Activated naive CD8-positive, alpha-beta T cell treated with anti-CD3 and anti-CD28 coated beads, Interleukin-2, amount 10 ng/mL, durations not matched to agents 7 days and 5 days (primary cell): Measurements from ENCODE around the gene MFN2. TPM values are rescaled to one million over a fixed set of nuclear protein-coding genes. Genes with fewer than 3 reads are reported as not detected.
"Not testable (repeated sequence)": the region's sequence is repeated elsewhere in the genome, so short reads cannot be mapped to it uniquely, and the experiment has no call there.

Experiments
- ATAC-seq: fragments of 150-1000 bp; cut with Tn5 transposase; one replicate; pipeline ENCODE4 v1.10.0; 2021; ENCODE audit warnings: low read depth, moderate library complexity
- POLR2A ChIA-PET: fragments of 350-600 bp; sonication (Branson Sonifier 250); formaldehyde crosslinking; loops from one replicate; lab custom pipeline; 2021; ENCODE audit warnings: antibody characterized with exemption; lab: Charles Lee
- DNase-seq: peaks from one replicate; pipeline ENCODE4 v3.0.0; 2021
- H3K27ac Mint-ChIP-seq: one replicate; pipeline ENCODE4 v1.8.0; 2022; ENCODE audit warnings: mild to moderate bottlenecking, mixed read lengths
- H3K27me3 Mint-ChIP-seq: one replicate; pipeline ENCODE4 v1.8.0; 2022; ENCODE audit warnings: mild to moderate bottlenecking, moderate library complexity, mixed read lengths
- H3K36me3 Mint-ChIP-seq: one replicate; pipeline ENCODE4 v1.8.0; 2021; ENCODE audit warnings: mild to moderate bottlenecking, mixed read lengths
- H3K4me1 Mint-ChIP-seq: one replicate; pipeline ENCODE4 v1.8.0; 2021; ENCODE audit warnings: mixed read lengths
- H3K4me3 Mint-ChIP-seq: one replicate; pipeline ENCODE4 v1.8.0; 2022; ENCODE audit warnings: mild to moderate bottlenecking, moderate library complexity, mixed read lengths
- H3K9me3 Mint-ChIP-seq: one replicate; pipeline ENCODE4 v1.8.0; 2021; ENCODE audit warnings: mixed read lengths
- total RNA-seq, 2 experiments: library from RNA; stranded (reverse); gene quantifications; one replicate each; pipeline ENCODE4 v1.2.3, GENCODE V29; 2021

The MFN2 gene
- total RNA-seq, 2 experiments from 2014 or later, result 51.4 TPM

- no peak for ATAC-seq
- Mint-ChIP-seq H3K4me1 (peaks cover 4% of the 10 kb centered on the region), H3K36me3 (peaks cover 19% of the 10 kb centered on the region), H3K9me3 (no peaks in the 10 kb centered on the region), H3K27ac (no peak overlapping the region), H3K4me3 (no peak overlapping the region), H3K27me3 (no peaks in the 10 kb centered on the region)
- no peak for DNase-seq
- POLR2A ChIA-PET, result interaction anchor here (6.3 kb wide), 1 partner anchor 113 kb away, joined by 95 read pairs; no protein-coding TSS in a partner anchor
Observed at GRCh38 chr1:12022036-12022435, 41.8 kb downstream of the MFN2 start.

GRCh38 chr1:12026586-12026985 is 46.3 kb downstream of the MFN2 start:
- no peaks in the 10 kb centered on the region for H3K4me1 Mint-ChIP-seq
- peaks cover 23% of the 10 kb centered on the region for H3K36me3 Mint-ChIP-seq
- no peak for ATAC-seq
- POLR2A ChIA-PET, result no interaction called here
- H3K9me3 Mint-ChIP-seq, result no peaks in the 10 kb centered on the region
- H3K4me3 Mint-ChIP-seq, result no peak overlapping the region
- no peak for DNase-seq
- H3K27ac Mint-ChIP-seq, result no peak overlapping the region
- no peaks in the 10 kb centered on the region for H3K27me3 Mint-ChIP-seq

- POLR2A ChIA-PET, result interaction anchor here (0.9 to 1.2 kb wide), 2 partner anchors 8 to 120 kb away, joined by 3 read pairs; no protein-coding TSS in a partner anchor
- Mint-ChIP-seq H3K4me1 (no peaks in the 10 kb centered on the region), H3K36me3 (peaks cover 23% of the 10 kb centered on the region), H3K9me3 (no peaks in the 10 kb centered on the region), H3K27ac (no peak overlapping the region), H3K4me3 (no peak overlapping the region), H3K27me3 (no peaks in the 10 kb centered on the region)
- ATAC-seq (no peak), DNase-seq (no peak)
Observed at GRCh38 chr1:12028248-12028647, 48.0 kb downstream of the MFN2 start.

GRCh38 chr1:12028957-12029511 is 48.8 kb downstream of the MFN2 start:
- ATAC-seq, result no peak
- DNase-seq, result no peak
- POLR2A ChIA-PET, result interaction anchor here (1.2 kb wide), 1 partner anchor 9 kb away, joined by 3 read pairs; no protein-coding TSS in a partner anchor
- Mint-ChIP-seq H3K4me1 (no peaks in the 10 kb centered on the region), H3K36me3 (peaks cover 20% of the 10 kb centered on the region), H3K9me3 (no peaks in the 10 kb centered on the region), H3K27me3 (no peaks in the 10 kb centered on the region), H3K27ac (no peak overlapping the region), H3K4me3 (no peak overlapping the region)

GRCh38 chr1:12029720-12030339 is 49.6 kb downstream of the MFN2 start:
- no peaks in the 10 kb centered on the region for H3K4me1 Mint-ChIP-seq
- DNase-seq (no peak), ATAC-seq (no peak)
- no peaks in the 10 kb centered on the region for H3K27me3 Mint-ChIP-seq
- no peak overlapping the region for H3K4me3 Mint-ChIP-seq
- no peak overlapping the region for H3K27ac Mint-ChIP-seq
- POLR2A ChIA-PET, result no interaction called here
- no peaks in the 10 kb centered on the region for H3K9me3 Mint-ChIP-seq
- peaks cover 14% of the 10 kb centered on the region for H3K36me3 Mint-ChIP-seq

- ATAC-seq (peak; percentile 75), DNase-seq (peak; percentile 60)
- Mint-ChIP-seq H3K4me1 (no peaks in the 10 kb centered on the region), H3K9me3 (no peaks in the 10 kb centered on the region), H3K4me3 (no peak overlapping the region), H3K27me3 (no peaks in the 10 kb centered on the region), H3K27ac (no peak overlapping the region), H3K36me3 (peaks cover 11% of the 10 kb centered on the region)
- POLR2A ChIA-PET, result interaction anchor here (1.1 to 2.5 kb wide), 5 partner anchors 11 to 123 kb away, joined by 3 to 19 read pairs (median 3); no protein-coding TSS in a partner anchor
Observed at GRCh38 chr1:12031039-12031980, 51.1 kb downstream of the MFN2 start.

- no peaks in the 10 kb centered on the region for H3K9me3 Mint-ChIP-seq
- POLR2A ChIA-PET, result interaction anchor here (1.8 to 2.5 kb wide), 2 partner anchors 122 to 124 kb away, joined by 9 to 19 read pairs; no protein-coding TSS in a partner anchor
- ATAC-seq (no peak), DNase-seq (no peak)
- H3K27me3 Mint-ChIP-seq, result no peaks in the 10 kb centered on the region
- H3K4me3 Mint-ChIP-seq, result no peak overlapping the region
- H3K4me1 Mint-ChIP-seq, result no peaks in the 10 kb centered on the region
- no peak overlapping the region for H3K27ac Mint-ChIP-seq
- H3K36me3 Mint-ChIP-seq, result peaks cover 5% of the 10 kb centered on the region
Observed at GRCh38 chr1:12032161-12032621, 51.9 kb downstream of the MFN2 start.

GRCh38 chr1:12033441-12033840 is 53.2 kb downstream of the MFN2 start:
- H3K9me3 Mint-ChIP-seq, H3K27me3 Mint-ChIP-seq, POLR2A ChIA-PET, H3K36me3 Mint-ChIP-seq, H3K4me1 Mint-ChIP-seq, ATAC-seq, DNase-seq, H3K27ac Mint-ChIP-seq, H3K4me3 Mint-ChIP-seq: not testable (repeated sequence)

GRCh38 chr1:12034381-12034801 is 54.1 kb downstream of the MFN2 start:
- Mint-ChIP-seq H3K4me3 (no peak overlapping the region), H3K9me3 (no peaks in the 10 kb centered on the region), H3K27ac (no peak overlapping the region), H3K36me3 (no peaks in the 10 kb centered on the region), H3K4me1 (no peaks in the 10 kb centered on the region), H3K27me3 (no peaks in the 10 kb centered on the region)
- ATAC-seq, result no peak
- no peak for DNase-seq
- POLR2A ChIA-PET, result interaction anchor here (1.3 kb wide), 1 partner anchor 126 kb away, joined by 7 read pairs; no protein-coding TSS in a partner anchor

- POLR2A ChIA-PET, result interaction anchor here (1.3 kb wide), 1 partner anchor 127 kb away, joined by 7 read pairs; no protein-coding TSS in a partner anchor
- no peaks in the 10 kb centered on the region for H3K9me3 Mint-ChIP-seq
- DNase-seq, result no peak
- H3K4me3 Mint-ChIP-seq, result no peak overlapping the region
- no peak overlapping the region for H3K27ac Mint-ChIP-seq
- no peaks in the 10 kb centered on the region for H3K36me3 Mint-ChIP-seq
- no peaks in the 10 kb centered on the region for H3K4me1 Mint-ChIP-seq
- no peak for ATAC-seq
- H3K27me3 Mint-ChIP-seq, result no peaks in the 10 kb centered on the region
Observed at GRCh38 chr1:12035312-12035711, 55.1 kb downstream of the MFN2 start.

- no peak overlapping the region for H3K27ac Mint-ChIP-seq
- no peak for ATAC-seq
Observed at GRCh38 chr1:12037486-12038355, 57.5 kb downstream of the MFN2 start.

More at GRCh38 chr1:12037486-12038355, 57.5 kb downstream of the MFN2 start:
- Mint-ChIP-seq H3K4me1 (no peaks in the 10 kb centered on the region), H3K27me3 (no peaks in the 10 kb centered on the region), H3K4me3 (no peak overlapping the region), H3K36me3 (no peaks in the 10 kb centered on the region), H3K9me3 (no peaks in the 10 kb centered on the region)
- POLR2A ChIA-PET, result interaction anchor here (0.8 to 2.5 kb wide), 3 partner anchors 60 to 129 kb away, joined by 3 to 11 read pairs (median 4); partner anchors contain the start of gene KIAA2013
- no peak for DNase-seq
